HepG2 (cell line): ENCODE measurements around the gene CUL4A. TPM values are rescaled to one million over a fixed set of nuclear protein-coding genes. Genes with fewer than 3 reads are reported as not detected.

ENCODE experiments used
- ARID5B ChIP-seq: IDR thresholded peaks from 2 replicates; pipeline ENCODE4 v1.4.0; 2020; ENCODE audit warnings: mild to moderate bottlenecking, missing genetic modification reagents
- ATAD3A ChIP-seq: sonication (generic); formaldehyde crosslinking; IDR thresholded peaks from 2 replicates; pipeline ENCODE4 v1.4.0; 2020; ENCODE audit warnings: missing genetic modification reagents
- ATM ChIP-seq: fragments of 450-650 bp; IDR thresholded peaks from 2 replicates; pipeline ENCODE4 v1.7.1; 2017; ENCODE audit warnings: mild to moderate bottlenecking, borderline replicate concordance
- BRD4 ChIP-seq: sonication (generic); formaldehyde crosslinking; IDR thresholded peaks from 2 replicates; pipeline ENCODE4 v1.4.0; 2020; ENCODE audit warnings: missing genetic modification reagents
- CHD2 ChIP-seq: IDR thresholded peaks from 2 replicates; pipeline ENCODE4 v1.6.1; 2011; ENCODE audit warnings: low read depth, low read length, improper control_type of control experiment
- GATAD2A ChIP-seq: IDR thresholded peaks from 2 replicates; pipeline ENCODE4 v1.6.1; 2016
- JDP2 ChIP-seq: sonication (generic); formaldehyde crosslinking; IDR thresholded peaks from 2 replicates; pipeline ENCODE4 v1.8.1; 2022; ENCODE audit warnings: missing genetic modification reagents, borderline replicate concordance
- NCOA5 ChIP-seq: sonication (generic); formaldehyde crosslinking; IDR thresholded peaks from 2 replicates; pipeline ENCODE4 v1.4.0; 2020; ENCODE audit warnings: missing genetic modification reagents
- RXRB ChIP-seq: IDR thresholded peaks from 2 replicates; pipeline ENCODE4 v1.6.1; 2016; ENCODE audit warnings: borderline replicate concordance, missing genetic modification reagents, missing compliant biosample characterization
- SIX4 ChIP-seq: sonication (generic); formaldehyde crosslinking; IDR thresholded peaks from 2 replicates; pipeline ENCODE4 v1.4.0; 2020; ENCODE audit warnings: missing genetic modification reagents
- ZBTB25 ChIP-seq: IDR thresholded peaks from 2 replicates; pipeline ENCODE4 v1.6.1; 2018; ENCODE audit warnings: missing genetic modification reagents
- ZBTB46 ChIP-seq: sonication (generic); formaldehyde crosslinking; IDR thresholded peaks from 2 replicates; pipeline ENCODE4 v1.4.0; 2020; ENCODE audit warnings: mild to moderate bottlenecking, missing genetic modification reagents, borderline replicate concordance
- ZBTB8A ChIP-seq: sonication (generic); formaldehyde crosslinking; IDR thresholded peaks from 2 replicates; pipeline ENCODE4 v1.4.0; 2020; ENCODE audit warnings: mild to moderate bottlenecking, low read depth, missing genetic modification reagents, borderline replicate concordance
- ZNF274 ChIP-seq: sonication (generic); formaldehyde crosslinking; IDR thresholded peaks from 2 replicates; pipeline ENCODE4 v1.5.1; 2020; ENCODE audit warnings: mild to moderate bottlenecking, missing genetic modification reagents
- ZNF430 ChIP-seq: sonication (generic); formaldehyde crosslinking; IDR thresholded peaks from 2 replicates; pipeline ENCODE4 v1.9.0; 2021; ENCODE audit warnings: mild to moderate bottlenecking, missing genetic modification reagents
- ZNF44 ChIP-seq: sonication (generic); formaldehyde crosslinking; IDR thresholded peaks from 2 replicates; pipeline ENCODE4 v1.5.1; 2020; ENCODE audit warnings: mild to moderate bottlenecking, missing genetic modification reagents
- ZNF512 ChIP-seq: sonication (generic); formaldehyde crosslinking; IDR thresholded peaks from 2 replicates; pipeline ENCODE4 v1.4.0; 2020; ENCODE audit warnings: mild to moderate bottlenecking, missing genetic modification reagents
- ZNF557 ChIP-seq: sonication (generic); formaldehyde crosslinking; IDR thresholded peaks from 2 replicates; pipeline ENCODE4 v1.4.0; 2020; ENCODE audit warnings: missing genetic modification reagents
- ZNF687 ChIP-seq: sonication (generic); formaldehyde crosslinking; IDR thresholded peaks from 2 replicates; pipeline ENCODE4 v1.5.1; 2020; ENCODE audit warnings: mild to moderate bottlenecking, missing genetic modification reagents, moderate library complexity
- polyA plus RNA-seq, 8 experiments: library from polyadenylated mRNA; depleted of rRNA in 3 of 8; stranded (reverse) in 7 of 8; unstranded in 1 of 8; fragments of >200 nt; fragmentation: Illumina TruSeq in 4 of 8; extraction: Trizol in 4 of 8; gene quantifications; 2 replicates each; pipeline versions ENCODE4 v1.2.1 to v1.2.3, GENCODE V29; 2011 to 2016; ENCODE audit warnings: low read depth in 4 of 8, missing spikeins in 1 of 8, mixed read lengths in 1 of 8; ENCODE audit not compliant: insufficient read depth in 1 of 8
- total RNA-seq, 5 experiments: library from RNA; depleted of rRNA; stranded (reverse); fragments of >200 nt; fragmentation: Illumina TruSeq; extraction: Trizol; gene quantifications; 2 replicates each; pipeline ENCODE4 v1.2.3, GENCODE V29; 2016; ENCODE audit warnings: low read depth in 1 of 5

The CUL4A gene
- total and polyA plus RNA-seq, 2 of the 13 experiments (the other 11 are each of a cell fraction or from before 2014, with no cell fraction given), result 51.2 to 75.3 TPM

- TF ChIP-seq ZNF687 (CRISPR knock-in tag) (peak; percentile 28; the same call in 1 of the 2 replicates), ZNF430 (CRISPR knock-in tag) (no peak), BRD4 (CRISPR knock-in tag) (no peak), ZNF274 (CRISPR knock-in tag) (no peak), ZBTB8A (CRISPR knock-in tag) (no peak), ZBTB25 (CRISPR knock-in tag) (no peak), GATAD2A (0 out of 2 replicates have a peak, but pooled peaks have one; percentile 11), RXRB (CRISPR knock-in tag) (no peak), ZNF512 (no peak), ARID5B (CRISPR knock-in tag) (0 out of 2 replicates have a peak, but pooled peaks have one; percentile 8), NCOA5 (CRISPR knock-in tag) (no peak), JDP2 (no peak), ZNF44 (CRISPR knock-in tag) (no peak), SIX4 (no peak), ZBTB46 (CRISPR knock-in tag) (no peak), ZNF557 (CRISPR knock-in tag) (no peak), ATM (no peak), ATAD3A (CRISPR knock-in tag) (no peak), CHD2 (no peak)
These were observed 2.4 kb downstream of the CUL4A start (continued) for GRCh38 chr13:113211774-113212173.
